HepG2 (cell line): ENCODE data around the gene KMT2D. TPM values are rescaled to one million over a fixed set of nuclear protein-coding genes. Genes with fewer than 3 reads are reported as not detected.

Experiments
- AKAP8 ChIP-seq: sonication (generic); formaldehyde crosslinking; IDR thresholded peaks from 2 replicates; pipeline ENCODE4 v1.5.1; 2020; ENCODE audit warnings: mild to moderate bottlenecking, missing genetic modification reagents
- FIP1L1 ChIP-seq: fragments of 200-400 bp; formaldehyde crosslinking; IDR thresholded peaks from 2 replicates; pipeline ENCODE4 v1.6.1; 2018; ENCODE audit warnings: low read depth, mild to moderate bottlenecking, low read length, moderate library complexity, borderline replicate concordance; ENCODE audit not compliant: insufficient read depth
- FOXP1 ChIP-seq, 2 experiments: fragments of 450-650 bp in 1 of 2; IDR thresholded peaks; 2 replicates each; pipeline ENCODE4 v1.6.1; 2017 to 2018; ENCODE audit warnings: antibody characterized with exemption in 1 of 2
- HBP1 ChIP-seq: IDR thresholded peaks from 2 replicates; pipeline ENCODE4 v1.6.1; 2016; ENCODE audit warnings: low read depth, control low read depth
- HNRNPK ChIP-seq: fragments of 200-400 bp; formaldehyde crosslinking; IDR thresholded peaks from 2 replicates; pipeline ENCODE4 v1.6.1; 2018; ENCODE audit warnings: low read length, low read depth, moderate library complexity, mild to moderate bottlenecking; ENCODE audit not compliant: poor library complexity, severe bottlenecking
- POLR2AphosphoS5 ChIP-seq: IDR thresholded peaks from 2 replicates; pipeline ENCODE4 v1.6.1; 2012; ENCODE audit warnings: low read depth, low read length
- POLR2G ChIP-seq: fragments of 200-400 bp; formaldehyde crosslinking; IDR thresholded peaks from 2 replicates; pipeline ENCODE4 v1.6.1; 2018; ENCODE audit warnings: mild to moderate bottlenecking, low read depth, low read length, moderate library complexity
- SAFB2 ChIP-seq: sonication (generic); formaldehyde crosslinking; IDR thresholded peaks from 2 replicates; pipeline ENCODE4 v1.5.1; 2020; ENCODE audit warnings: missing genetic modification reagents, low read depth, mild to moderate bottlenecking, borderline replicate concordance
- SALL1 ChIP-seq: sonication (generic); formaldehyde crosslinking; IDR thresholded peaks from 2 replicates; pipeline ENCODE4 v1.8.0; 2022; ENCODE audit warnings: mild to moderate bottlenecking, missing genetic modification reagents
- SMAD1 ChIP-seq: sonication (generic); formaldehyde crosslinking; IDR thresholded peaks from 2 replicates; pipeline ENCODE4 v1.4.0; 2020; ENCODE audit warnings: missing genetic modification reagents, low read depth, mild to moderate bottlenecking, borderline replicate concordance
- ZFYVE20 ChIP-seq: sonication (generic); formaldehyde crosslinking; IDR thresholded peaks from 2 replicates; pipeline ENCODE4 v1.8.0; 2023; ENCODE audit warnings: low read depth, mild to moderate bottlenecking, moderate library complexity, missing genetic modification reagents, borderline replicate concordance
- ZNF20 ChIP-seq: sonication (generic); formaldehyde crosslinking; IDR thresholded peaks from 2 replicates; pipeline ENCODE4 v1.4.0; 2020; ENCODE audit warnings: mild to moderate bottlenecking, moderate library complexity, missing genetic modification reagents
- ZNF256 ChIP-seq: sonication (generic); formaldehyde crosslinking; conservative IDR thresholded peaks from 2 replicates; pipeline ENCODE4 v1.4.0; 2020; ENCODE audit warnings: missing genetic modification reagents
- ZNF503 ChIP-seq: sonication (generic); formaldehyde crosslinking; IDR thresholded peaks from 2 replicates; pipeline ENCODE4 v1.4.0; 2020; ENCODE audit warnings: missing genetic modification reagents
- ZNF512B ChIP-seq: sonication (generic); formaldehyde crosslinking; IDR thresholded peaks from 2 replicates; pipeline ENCODE4 v1.5.1; 2020; ENCODE audit warnings: missing genetic modification reagents, mild to moderate bottlenecking, borderline replicate concordance
- ZNF567 ChIP-seq: sonication (generic); formaldehyde crosslinking; IDR thresholded peaks from 2 replicates; pipeline ENCODE4 v1.8.1; 2023; ENCODE audit warnings: mild to moderate bottlenecking, missing genetic modification reagents, borderline replicate concordance
- polyA plus RNA-seq, 8 experiments: library from polyadenylated mRNA; depleted of rRNA in 3 of 8; stranded (reverse) in 7 of 8; unstranded in 1 of 8; fragments of >200 nt; fragmentation: Illumina TruSeq in 4 of 8; extraction: Trizol in 4 of 8; gene quantifications; 2 replicates each; pipeline versions ENCODE4 v1.2.1 to v1.2.3, GENCODE V29; 2011 to 2016; ENCODE audit warnings: low read depth in 4 of 8, missing spikeins in 1 of 8, mixed read lengths in 1 of 8; ENCODE audit not compliant: insufficient read depth in 1 of 8
- total RNA-seq, 5 experiments: library from RNA; depleted of rRNA; stranded (reverse); fragments of >200 nt; fragmentation: Illumina TruSeq; extraction: Trizol; gene quantifications; 2 replicates each; pipeline ENCODE4 v1.2.3, GENCODE V29; 2016; ENCODE audit warnings: low read depth in 1 of 5
- TF ChIP-seq, protein P1 (sequence below): sonication (generic); formaldehyde crosslinking; IDR thresholded peaks from 2 replicates; pipeline ENCODE4 v1.5.0; 2020; ENCODE audit warnings: missing genetic modification reagents
- TF ChIP-seq, protein P2 (sequence below): sonication (generic); formaldehyde crosslinking; IDR thresholded peaks from 2 replicates; pipeline ENCODE4 v1.4.0; 2020; ENCODE audit warnings: missing genetic modification reagents

The KMT2D gene
- total and polyA plus RNA-seq, 2 of the 13 experiments (the other 11 are each of a cell fraction or from before 2014, with no cell fraction given) = 8.1 to 10.4 TPM

GRCh38 chr12:49018261-49019119, 42.1 kb downstream of the KMT2D start, which contains the start of gene PRKAG1 (continued):
- TF ChIP-seq SAFB2 (CRISPR knock-in tag) (0 out of 2 replicates have a peak, but pooled peaks have one; percentile 42), FOXP1 (IDR thresholded peaks at IDR 0.05) (no peak), FOXP1 (CRISPR knock-in tag; IDR thresholded peaks at IDR 0.05) (no peak), ZNF503 (CRISPR knock-in tag) (peak; percentile 41; the same call in 1 of the 2 replicates), AKAP8 (CRISPR knock-in tag) (peak; percentile 94; the same call in 1 of the 2 replicates), ZFYVE20 (no peak), ZNF20 (CRISPR knock-in tag) (no peak), SALL1 (CRISPR knock-in tag) (peak; percentile 78; the same call in 1 of the 2 replicates), SMAD1 (peak; percentile 93), ZNF567 (no peak; the same call in 1 of the 2 replicates), HBP1 (CRISPR knock-in tag) (no peak), ZNF512B (CRISPR knock-in tag) (no peak), ZNF256 (CRISPR knock-in tag) (no peak), POLR2G (peak; percentile 98), FIP1L1 (peak; percentile 93; the same call in 1 of the 2 replicates), POLR2AphosphoS5 (peak; percentile 90; the same call in 1 of the 2 replicates), HNRNPK (no peak)
- TF ChIP-seq, protein P1, sequence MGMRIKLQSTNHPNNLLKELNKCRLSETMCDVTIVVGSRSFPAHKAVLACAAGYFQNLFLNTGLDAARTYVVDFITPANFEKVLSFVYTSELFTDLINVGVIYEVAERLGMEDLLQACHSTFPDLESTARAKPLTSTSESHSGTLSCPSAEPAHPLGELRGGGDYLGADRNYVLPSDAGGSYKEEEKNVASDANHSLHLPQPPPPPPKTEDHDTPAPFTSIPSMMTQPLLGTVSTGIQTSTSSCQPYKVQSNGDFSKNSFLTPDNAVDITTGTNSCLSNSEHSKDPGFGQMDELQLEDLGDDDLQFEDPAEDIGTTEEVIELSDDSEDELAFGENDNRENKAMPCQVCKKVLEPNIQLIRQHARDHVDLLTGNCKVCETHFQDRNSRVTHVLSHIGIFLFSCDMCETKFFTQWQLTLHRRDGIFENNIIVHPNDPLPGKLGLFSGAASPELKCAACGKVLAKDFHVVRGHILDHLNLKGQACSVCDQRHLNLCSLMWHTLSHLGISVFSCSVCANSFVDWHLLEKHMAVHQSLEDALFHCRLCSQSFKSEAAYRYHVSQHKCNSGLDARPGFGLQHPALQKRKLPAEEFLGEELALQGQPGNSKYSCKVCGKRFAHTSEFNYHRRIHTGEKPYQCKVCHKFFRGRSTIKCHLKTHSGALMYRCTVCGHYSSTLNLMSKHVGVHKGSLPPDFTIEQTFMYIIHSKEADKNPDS (CRISPR knock-in tag) = no peak
- TF ChIP-seq, protein P2, sequence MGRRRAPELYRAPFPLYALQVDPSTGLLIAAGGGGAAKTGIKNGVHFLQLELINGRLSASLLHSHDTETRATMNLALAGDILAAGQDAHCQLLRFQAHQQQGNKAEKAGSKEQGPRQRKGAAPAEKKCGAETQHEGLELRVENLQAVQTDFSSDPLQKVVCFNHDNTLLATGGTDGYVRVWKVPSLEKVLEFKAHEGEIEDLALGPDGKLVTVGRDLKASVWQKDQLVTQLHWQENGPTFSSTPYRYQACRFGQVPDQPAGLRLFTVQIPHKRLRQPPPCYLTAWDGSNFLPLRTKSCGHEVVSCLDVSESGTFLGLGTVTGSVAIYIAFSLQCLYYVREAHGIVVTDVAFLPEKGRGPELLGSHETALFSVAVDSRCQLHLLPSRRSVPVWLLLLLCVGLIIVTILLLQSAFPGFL (CRISPR knock-in tag) = no peak
